ENCODE data around the gene ZNF618.
A peak's percentile ranks its signal among the peaks of the same experiment; 100 is the strongest.

Gene ZNF618

DNA sequence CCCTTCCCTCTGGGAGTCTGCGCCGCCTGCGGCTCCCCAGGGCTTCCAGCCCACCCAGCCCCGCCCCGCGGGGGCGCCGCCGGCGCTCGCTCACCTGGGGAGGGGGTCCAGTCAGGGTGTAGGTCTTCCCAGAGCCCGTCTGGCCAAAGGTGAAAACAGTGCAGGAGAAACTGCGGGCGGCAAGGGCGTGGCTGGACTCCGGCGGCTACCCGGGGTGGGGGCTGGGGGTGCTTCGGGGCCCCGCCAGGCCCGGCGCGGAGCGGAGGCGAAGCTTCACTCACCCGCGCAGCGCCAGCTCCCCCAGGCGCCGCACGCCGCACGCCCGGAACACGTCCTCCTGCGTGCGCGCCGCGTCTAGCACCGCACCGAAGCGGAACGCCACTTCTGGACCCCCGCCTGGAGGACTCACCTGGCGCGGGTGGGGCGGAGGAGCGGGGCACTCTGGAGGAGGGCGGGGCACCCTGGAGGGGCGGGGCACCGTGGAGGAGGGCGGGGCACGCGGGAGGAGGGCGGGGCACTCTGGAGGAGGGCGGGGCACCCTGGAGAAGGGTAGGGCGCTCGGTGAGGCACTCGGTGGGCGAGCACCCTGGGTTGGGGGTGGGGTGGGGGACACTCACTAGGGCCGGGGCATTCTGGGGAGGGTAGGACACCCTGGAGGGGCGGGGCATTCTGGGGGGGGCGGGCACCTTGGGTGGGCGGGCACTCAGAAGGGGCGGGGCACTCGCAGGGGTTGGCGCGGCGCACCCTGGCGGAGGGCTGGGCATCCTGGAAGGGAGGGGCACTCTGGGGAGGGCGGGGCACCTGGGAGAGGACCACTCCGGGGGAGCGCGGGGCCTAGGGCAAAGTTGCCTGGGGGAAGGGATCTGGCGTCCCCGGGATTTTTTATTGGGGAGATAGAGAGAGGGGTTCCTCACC is 222.2 kb downstream of the ZNF618 start:
- peak in 1 of 2 donors; percentile 36 for DNase-seq (ENCODE audit: low read depth in 2 of 2)

DNA sequence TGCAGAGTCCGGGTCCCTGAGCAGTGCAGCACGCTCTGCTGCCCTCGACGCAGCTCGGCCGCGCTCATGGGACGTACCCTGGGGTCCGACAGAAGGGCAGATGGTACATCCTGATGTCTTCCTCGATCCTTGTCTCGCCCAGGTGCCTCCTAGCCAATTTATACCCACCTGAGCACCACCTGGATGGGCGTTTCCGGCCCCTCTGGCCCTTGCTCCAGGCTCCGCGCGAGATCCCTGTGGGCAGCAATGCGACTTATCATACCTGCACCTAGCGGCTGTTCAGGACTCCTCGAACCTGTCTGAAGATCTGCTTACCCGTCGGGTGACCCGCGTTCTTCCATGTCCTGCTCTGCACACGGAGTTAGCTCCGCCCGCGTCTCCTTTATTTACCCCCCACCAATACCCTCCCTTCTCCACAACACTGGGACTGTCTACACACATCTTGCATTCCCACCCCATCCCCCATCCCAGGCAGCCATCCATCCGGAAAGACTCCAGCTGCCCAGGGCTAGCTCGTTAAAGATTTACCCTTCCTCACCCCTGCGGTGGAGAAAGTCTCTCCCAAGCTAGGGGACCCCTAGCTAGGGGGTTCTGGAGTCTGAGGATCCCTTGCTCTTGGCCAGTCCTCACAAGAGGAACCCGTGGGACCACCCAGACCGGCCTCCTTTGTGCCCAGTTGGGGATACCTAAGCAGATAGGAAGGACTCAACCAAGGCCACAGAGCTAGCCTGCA is 223.0 kb downstream of the ZNF618 start, which contains the start of gene KIF12:
Gene KIF12 (minus strand): TSS at position 357 of the 733 bp plus-strand sequence. CDS start 16 bp downstream, at position 341.
- no peak for DNase-seq (ENCODE audit: low read depth in 2 of 2)

DNA sequence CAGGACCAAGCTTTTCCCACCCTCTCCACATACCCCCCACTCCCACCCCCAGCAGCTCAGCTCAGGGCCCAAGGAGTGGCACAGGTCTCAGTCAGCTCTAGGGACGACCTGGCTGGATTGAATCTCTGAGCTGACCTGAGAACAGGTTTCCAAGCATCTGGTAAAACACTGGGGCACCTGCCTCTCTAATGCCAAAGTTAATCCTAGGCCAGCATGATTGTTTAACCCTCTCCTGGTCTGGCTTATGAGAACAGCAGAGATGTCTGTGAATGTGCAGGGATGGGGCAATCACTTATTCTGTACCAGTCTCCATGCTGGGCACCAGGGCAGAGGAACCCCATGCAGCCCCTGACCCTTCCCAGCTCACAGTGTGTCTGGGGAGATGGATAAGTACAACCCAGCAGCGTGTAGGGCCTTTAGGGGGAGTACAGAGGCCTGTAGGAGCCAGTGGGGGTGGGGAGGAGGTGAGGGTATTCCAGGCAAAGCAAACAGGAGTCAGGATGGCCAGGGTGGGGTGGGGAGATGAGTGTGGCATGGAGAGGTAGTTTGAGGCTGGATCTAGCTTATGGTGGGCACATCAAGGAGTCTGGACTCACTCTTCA is 223.7 kb downstream of the ZNF618 start:
- no peak for DNase-seq (ENCODE audit: low read depth in 2 of 2)

DNA sequence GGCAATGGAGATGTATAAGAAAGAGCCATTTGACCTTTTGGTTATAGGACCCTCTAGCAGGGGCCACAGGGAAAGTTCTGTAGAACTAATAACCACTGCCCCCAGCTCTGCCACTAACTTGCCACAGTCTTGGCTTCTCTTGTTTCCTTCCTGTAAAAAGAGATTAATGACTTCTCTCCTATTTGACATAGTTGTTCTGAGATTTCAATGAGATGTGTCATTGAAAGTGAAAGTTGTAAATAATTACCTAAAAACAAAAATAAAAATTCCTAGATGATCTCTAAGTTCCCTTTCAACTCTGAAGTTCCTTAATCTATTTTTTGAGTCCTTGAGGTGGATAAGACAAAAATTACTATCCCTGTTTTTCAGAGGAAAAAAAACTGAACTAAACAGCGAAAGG is 224.4 kb downstream of the ZNF618 start:
- DNase-seq (ENCODE audit: low read depth in 2 of 2): no peak

DNA sequence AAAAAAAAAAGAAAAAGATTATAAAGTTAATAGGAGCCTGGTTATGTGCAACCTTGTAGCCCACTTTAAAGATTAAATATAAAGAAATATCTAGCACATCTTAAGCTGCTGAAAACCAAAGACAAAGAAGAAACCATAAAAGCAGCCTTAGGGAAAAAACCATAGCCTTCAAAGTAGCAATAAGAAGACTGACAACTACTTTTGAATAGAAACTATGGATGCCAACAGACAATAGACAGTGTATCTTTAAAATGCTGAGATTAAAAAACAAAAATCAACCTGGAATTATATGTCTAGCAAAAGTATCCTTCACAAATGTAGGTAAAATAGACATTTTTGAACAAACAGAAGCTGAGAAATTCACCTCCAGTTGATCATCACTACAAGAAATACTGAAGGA is 226.4 kb downstream of the ZNF618 start:
- no peak for DNase-seq (ENCODE audit: low read depth in 2 of 2)

DNA sequence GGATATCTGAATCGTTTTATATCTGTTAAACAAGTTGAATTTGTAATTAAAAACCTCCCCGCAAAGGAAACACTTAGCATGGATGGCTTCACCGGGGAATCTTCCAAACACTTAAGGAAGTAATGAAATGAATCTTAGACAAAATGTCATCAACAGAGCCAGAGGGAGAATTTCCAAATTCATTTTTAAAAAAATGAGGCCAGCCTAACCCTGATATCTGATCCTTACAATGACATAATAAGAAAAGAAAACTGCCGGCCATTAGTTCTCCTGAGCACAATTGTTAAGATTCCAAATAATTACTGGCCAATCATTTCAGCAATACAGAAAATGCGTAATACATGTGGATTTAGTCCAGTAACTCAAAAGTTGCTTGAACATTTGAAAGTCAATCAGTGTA is 229.1 kb downstream of the ZNF618 start:
- no peak for DNase-seq (ENCODE audit: low read depth in 2 of 2)

Data from stimulated activated CD4-positive, alpha-beta T cell treated with anti-CD3 and anti-CD28 coated beads, Interleukin-4, amount 100 ng/mL, for 48 hours (primary cell).